AML-193 (cell line): ENCODE measurements around the gene ARPP19.
A peak's percentile ranks its signal among the peaks of the same experiment; 100 is the strongest.
"Not testable (repeated sequence)": the region's sequence is repeated elsewhere in the genome, so short reads cannot be mapped to it uniquely, and the experiment has no call there.

Source experiments
- DNase-seq, 2 experiments: peaks; one replicate each; lab custom pipeline; 2025; lab: John Stamatoyannopoulos, UW

ARPP19 gene

GRCh38 chr15:52568601-52569585 lies at the start of gene ARPP19:
ARPP19 (minus strand) TSS chr15:52569030; CDS start chr15:52568892, 138 bp downstream.
- peak; percentile 82 to 85 for DNase-seq

DNA sequence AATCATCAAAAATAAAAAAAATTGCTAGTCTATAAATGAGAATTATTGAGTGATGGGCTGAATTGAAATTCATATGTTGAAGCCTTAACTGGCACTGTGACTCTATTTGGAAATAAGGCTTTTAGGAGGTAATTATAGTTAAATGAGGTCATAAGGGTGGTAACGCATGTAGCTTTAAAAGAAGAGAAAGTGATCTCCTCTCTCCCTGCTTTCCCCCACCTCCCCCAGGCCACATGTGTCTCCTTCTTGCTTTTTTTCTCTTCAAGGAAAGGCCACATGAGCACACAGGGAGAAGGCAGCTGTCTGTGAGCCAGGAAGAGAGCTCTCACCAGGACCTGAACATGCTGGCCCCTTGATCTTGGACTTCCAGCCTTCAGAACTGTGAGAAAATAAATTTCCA lies 48.2 kb upstream of the ARPP19 start:
- no peak for DNase-seq

GRCh38 chr15:52615302-52615701 lies 46.5 kb upstream of the ARPP19 start:
- no peak for DNase-seq

DNA sequence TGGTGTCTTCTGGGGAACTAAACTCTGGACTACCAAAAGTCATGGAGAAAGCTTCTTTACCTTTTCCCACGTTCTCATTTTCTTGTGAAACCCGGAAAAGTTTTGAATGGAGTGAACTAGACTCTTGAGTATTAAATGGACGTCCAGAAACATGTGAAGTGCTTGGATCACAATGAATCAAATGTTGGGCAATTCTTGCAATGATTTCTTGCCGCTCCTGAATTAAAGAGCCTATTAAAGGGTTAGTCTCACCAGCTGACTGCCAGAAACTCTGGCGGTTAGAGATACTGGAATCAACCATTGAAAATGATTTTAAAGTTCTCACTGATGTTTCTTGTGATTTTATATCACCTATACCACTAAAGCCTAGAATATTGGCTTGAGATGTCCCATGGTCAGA lies 40.8 kb upstream of the ARPP19 start:
- no peak for DNase-seq

DNA sequence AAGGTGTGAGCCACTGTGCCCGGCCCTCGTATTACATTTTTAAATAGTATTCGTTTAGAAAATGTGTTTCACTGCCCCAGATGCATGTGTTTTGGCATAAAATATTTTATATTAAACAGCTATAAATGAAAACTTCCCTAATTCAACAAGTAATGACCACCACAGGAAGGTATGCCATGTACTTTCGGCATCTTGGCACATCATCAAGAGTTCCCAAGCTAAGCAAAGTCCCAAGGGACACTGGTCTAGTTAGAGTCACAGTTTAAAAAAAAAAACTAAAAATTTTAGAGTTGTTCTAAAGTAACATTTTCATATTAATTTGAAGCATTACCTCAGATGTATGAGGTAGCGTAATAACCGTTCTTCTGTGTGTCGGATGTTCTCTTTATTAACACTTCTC lies 15.6 kb upstream of the ARPP19 start:
- DNase-seq = no peak

DNA sequence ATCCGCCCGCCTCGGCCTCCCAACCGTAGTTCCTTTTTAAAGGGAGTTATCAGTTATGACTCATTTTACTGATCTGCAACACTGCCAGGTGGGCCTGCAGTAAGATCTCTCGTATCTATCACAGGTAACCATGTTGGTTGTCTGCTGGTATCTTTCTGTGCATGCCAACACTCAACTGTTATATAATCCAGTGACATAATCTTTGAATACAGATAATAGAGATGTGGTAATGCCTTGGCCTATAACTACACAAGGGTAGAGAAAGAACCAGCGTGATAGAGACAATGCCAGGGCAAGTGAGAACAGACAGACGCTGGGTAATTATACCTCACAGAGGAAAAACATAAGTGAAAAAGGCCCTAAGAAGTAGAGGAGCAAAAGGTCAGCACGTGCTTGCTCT lies 11.0 kb upstream of the ARPP19 start:
- no peak for DNase-seq

DNA sequence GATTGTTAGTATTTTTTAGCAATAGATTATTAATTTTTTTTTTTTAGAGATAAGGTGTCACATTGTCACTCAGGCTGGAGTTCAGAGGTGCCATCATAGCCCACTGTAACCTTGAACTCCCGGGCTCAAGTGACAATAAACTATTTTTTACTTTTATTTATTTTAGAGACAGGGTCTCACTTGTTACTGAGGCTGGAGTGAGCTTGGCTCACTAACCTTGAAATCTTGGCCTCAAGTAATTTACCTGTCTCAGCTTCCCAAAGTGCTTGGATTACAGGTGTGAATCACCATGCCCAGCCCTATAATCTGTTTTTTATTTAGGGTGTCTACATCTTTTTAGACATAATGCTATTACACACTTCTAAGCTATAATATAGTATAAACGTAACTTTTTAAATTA lies 7.9 kb upstream of the ARPP19 start:
- no peak for DNase-seq

DNA sequence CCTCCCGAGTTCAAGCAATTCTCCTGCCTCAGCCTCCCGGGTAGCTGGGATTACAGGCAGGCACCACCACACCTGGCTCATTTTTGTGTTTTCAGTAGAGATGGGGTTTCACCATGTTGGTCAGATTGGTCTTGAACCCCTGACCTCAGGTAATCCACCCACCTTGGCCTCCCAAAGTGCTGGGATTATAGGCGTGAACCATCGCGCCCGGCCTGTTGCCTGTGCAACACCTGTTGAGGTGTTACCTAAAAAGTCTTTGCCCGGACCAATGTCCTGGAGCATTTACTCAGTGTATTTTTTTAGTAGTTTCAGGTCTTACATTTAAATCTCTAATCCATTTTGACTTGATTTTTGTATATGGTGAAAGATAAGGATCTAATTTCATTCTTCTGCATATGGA lies 6.7 kb upstream of the ARPP19 start:
- DNase-seq = not testable (repeated sequence)

GRCh38 chr15:52575072-52575471 lies 6.2 kb upstream of the ARPP19 start:
- no peak for DNase-seq

GRCh38 chr15:52574623-52575022 lies 5.8 kb upstream of the ARPP19 start:
- DNase-seq = not testable (repeated sequence)

DNA sequence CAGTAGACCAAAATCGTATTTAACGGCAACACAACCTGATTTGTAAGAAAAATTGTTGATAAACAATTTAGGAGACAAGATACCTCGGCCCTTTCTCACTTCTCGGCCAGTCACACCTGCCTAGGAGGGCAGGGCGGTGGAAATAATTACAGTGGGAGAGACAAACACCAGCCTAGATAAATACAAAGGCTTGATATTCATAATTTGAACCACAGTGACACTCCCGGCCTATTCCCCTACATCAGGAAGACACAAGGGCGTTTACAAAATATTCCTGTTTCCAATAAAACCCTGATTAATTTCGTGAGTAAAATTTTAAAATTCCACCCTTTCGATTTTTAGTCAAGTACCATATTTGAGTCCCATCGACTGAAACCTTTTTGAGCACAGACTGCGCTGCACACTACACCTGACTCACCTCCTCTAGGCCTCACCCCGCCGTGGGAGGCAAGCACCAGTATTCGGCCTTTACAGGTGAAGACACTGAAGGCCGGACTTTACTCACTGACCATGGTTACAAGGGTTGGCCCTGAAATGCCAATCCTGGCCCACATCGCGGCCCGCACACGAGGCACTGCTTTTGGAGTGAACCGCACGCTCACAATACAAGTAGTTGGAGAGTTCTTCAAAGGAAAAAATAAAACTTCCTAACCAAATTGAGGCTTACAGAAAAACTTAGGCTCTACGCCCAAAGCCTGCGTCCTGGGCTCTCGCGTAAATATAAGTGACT lies 794 bp downstream of the ARPP19 start:
- DNase-seq = no peak

DNA sequence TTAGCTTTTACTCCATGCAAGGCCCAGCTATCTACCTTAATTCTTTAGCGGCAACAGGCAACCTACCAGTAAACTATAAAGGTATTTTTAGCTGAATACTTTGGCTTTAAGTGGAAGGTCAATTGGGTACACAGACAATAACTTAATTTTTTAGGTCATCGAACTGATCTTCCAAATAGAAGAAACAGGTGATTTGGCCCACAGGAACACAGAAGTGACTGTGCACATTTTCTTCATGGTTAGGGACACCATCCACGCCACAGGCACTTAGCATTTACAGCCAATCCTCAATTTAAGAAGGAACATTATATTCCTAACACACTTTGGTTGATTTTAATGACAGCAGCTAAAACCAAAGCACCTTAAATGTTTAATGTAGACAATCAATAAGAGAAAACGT lies 1.9 kb downstream of the ARPP19 start:
- no peak for DNase-seq

DNA sequence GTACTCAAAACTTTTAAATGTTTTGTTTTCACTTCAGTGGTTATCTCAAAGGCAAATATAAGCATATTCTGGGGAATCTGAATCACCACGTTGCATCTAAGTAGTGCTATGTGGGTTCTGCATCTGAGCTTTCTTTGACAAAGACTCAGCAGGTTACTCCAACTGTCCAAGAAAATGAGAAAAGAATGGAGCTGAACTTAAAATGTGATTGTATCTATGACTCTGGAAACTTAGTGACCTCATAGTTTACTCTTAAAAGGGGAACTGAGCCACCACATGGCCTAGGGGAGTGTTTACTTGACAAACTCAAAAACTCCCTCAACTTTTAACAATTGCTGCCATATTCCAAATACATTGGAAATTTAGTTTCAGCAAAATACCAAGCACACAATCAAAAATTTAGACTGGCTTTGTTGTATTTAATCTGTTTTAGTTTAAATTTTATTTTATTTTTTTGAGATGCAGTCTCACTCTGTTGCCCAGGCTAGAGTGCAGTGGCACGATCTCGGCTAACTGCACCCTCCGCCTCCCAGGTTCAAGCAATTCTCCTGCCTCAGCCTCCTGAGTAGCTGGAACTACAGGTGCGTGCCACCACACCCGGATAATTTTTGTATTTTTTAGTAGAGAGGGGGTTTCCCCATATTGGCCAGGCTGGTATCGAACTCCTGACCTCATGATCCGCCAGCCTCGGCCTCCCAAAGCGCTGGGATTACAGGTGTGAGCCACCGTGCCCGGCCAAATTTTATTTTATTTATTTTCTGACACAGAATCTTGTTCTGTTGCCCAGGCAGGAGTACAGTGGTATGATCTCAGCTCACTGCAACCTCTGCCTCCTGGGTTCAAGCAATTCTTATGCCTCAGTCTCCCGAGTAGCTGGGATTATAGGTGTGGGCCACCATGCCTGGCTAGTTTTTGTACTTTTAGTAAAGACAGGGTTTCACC lies 3.1 kb downstream of the ARPP19 start:
- DNase-seq = peak; percentile 43 to 51

- no peak for DNase-seq
These were observed 5.2 kb downstream of the ARPP19 start for GRCh38 chr15:52563501-52564060.

GRCh38 chr15:52559575-52559974 lies 9.3 kb downstream of the ARPP19 start:
- DNase-seq = no peak

DNA sequence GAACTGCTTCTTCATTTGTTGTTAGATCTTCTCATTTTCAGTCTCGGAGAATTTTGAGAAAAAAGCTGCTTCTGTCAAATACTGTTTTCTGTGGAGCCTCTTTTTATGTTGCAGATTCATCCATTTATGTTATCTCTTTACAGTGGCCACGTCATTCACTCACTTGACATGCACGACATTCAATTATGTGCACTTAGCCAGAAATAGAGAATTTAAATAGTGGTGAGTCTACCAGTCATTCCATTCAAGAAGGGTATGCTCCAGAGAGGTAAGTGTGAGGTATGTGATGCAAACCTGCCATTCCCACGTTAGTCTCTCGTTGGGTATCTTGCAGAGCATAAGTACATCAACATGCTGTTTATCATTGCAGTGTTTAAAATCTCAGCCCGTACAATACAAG lies 9.8 kb downstream of the ARPP19 start:
- no peak for DNase-seq

GRCh38 chr15:52558196-52558595 lies 10.6 kb downstream of the ARPP19 start:
- no peak for DNase-seq

DNA sequence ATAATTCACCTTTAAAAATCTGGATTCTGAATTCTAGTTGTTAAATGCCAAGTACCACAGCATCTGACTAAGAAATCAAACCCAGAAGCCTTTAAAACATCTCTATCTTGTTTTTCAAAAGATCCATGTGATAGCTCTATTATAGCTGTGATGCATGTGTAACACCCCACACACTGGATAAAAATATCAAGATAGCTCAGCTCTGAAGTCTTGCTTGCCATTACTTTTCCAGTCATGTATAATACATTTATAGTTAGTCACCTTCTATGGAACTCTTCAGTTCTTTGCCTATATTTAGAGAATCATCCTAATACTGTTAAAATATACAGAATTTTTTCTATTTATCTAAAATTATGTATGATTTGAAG lies 11.6 kb downstream of the ARPP19 start:
- no peak for DNase-seq

DNA sequence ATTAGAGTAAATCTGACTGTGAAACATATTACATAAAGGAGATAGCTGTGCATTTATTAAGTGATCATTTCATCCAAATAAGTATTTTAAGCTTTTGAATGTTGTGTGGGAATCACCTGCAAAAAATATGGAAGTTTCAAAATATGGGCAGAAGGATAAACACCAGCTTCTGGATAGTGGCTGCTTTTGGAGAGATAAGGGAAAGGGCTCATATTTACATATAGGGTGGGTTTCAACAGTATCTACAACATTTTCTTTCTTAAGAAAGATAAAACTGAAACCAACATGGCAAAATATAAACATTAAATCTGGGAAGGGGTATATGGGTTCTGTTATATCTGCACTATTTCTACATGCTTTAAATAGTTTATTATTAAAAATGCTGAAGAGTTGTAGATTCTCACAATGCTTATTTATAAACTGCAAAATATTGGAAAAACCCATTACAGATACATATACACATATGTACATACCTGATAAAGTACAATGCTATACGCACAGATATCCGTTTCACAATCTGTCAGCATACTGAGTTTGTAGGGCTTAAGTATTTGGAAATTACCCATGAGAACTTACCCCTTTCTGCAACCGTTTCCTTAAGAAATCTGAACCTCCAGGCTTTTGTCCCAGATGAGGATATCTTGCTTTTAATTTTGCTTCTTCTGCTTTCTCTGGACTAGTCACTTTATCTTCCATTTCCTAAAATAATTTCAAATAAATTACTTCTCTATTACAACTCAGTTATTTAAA lies 12.1 kb downstream of the ARPP19 start:
- DNase-seq = no peak

DNA sequence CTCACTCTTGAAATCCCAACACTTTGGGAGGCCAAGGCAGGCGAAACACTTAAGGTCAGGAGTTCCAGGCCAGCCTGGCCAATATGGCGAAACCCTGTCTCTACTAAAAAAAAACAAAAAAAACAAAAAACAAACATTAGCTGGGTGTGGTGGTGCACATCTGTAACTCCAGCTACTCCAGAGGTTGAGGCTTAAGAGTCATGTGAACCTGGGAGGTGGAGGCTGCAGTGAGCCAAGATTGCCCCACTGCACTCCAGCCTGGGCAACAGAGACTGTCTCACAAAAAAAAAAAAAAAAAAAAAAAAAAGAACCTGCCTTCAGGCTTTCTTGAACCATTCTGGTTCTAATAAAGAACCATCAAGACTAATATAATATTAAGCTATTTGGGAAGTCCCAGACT lies 16.5 kb downstream of the ARPP19 start:
- DNase-seq = no peak

GRCh38 chr15:52551762-52552161 lies 17.1 kb downstream of the ARPP19 start:
- no peak for DNase-seq
